Activated CD8-positive, alpha-beta memory T cell treated with anti-CD3 and anti-CD28 coated beads for 48 hours (primary cell): ENCODE measurements around the gene GK.
"Not testable (repeated sequence)": the region's sequence is repeated elsewhere in the genome, so short reads cannot be mapped to it uniquely, and the experiment has no call there.

Experiments used
- DNase-seq, 3 experiments: peaks; one replicate each; pipeline ENCODE4 v3.0.0-alpha.2; 2020; ENCODE audit warnings: low read depth in 2 of 3, low spot score in 2 of 3

GK gene

DNA sequence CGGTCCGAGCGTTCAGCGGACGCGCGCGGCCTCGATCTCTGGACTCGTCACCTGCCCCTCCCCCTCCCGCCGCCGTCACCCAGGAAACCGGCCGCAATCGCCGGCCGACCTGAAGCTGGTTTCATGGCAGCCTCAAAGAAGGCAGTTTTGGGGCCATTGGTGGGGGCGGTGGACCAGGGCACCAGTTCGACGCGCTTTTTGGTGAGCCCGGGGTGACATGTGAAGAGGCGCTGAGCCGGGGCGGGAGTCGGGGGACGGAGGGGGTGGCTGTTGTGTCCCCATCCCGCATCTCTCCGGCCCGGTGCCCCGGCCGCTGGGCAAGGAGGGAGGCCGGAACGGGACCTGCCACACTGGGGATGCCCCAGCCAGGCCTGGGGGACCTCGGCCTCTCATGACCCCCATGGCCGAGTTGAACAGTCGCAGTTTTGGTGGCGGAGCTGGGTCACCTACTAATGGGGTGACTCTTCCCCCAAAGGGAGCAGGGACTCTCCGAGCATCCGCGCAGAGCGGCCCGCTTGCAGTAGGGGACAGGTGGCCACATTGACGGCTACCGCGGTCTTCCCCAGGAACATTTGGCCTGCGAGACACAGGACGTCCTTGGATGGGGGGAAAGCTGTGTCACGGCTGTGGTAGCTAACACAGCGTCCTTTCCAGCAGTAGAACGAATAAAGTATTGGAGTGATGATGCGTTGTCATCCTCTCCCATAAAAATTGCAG is at the start of gene GK:
Gene GK (plus strand): TSS at position 9 of the 717 bp plus-strand sequence. CDS start 115 bp downstream, at position 124.
- no peak for DNase-seq

DNA sequence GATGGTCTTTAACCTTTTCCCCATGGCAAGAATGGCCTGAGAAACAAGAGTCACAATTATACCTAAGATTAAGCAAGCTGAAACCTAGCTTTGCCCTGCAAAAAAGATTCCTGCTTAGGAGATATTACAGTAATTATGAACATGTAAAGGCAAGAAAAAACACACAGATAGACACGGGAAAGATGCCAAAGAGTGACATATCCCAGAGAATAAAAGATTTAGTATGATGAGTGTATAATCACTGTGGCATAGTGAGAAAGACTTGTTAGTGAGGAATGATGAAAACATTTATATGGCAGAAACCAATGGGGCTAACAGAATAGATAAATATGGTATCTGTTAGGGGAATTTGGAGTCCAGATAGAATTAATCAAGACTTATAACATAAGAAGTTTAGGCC is 46.1 kb upstream of the GK start:
- no peak for DNase-seq

DNA sequence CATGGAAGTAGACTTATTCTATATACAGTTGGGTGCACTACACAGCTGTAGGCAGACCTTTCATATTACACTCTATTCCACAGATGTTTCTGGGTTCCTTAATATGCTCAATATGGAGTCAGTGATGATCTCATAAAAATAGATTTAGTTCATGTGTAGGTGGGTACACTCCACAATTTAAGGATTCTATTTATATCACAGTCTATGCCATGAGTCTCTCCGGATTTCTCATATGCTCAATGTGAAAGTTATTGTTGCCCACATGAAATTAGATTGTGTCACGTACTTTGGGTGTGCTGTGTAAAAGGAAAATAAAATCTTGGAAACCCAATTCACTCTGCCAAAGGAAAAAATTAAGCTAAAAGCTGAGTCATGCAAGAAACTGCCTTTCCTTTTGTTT is 43.2 kb upstream of the GK start:
- no peak for DNase-seq

DNA sequence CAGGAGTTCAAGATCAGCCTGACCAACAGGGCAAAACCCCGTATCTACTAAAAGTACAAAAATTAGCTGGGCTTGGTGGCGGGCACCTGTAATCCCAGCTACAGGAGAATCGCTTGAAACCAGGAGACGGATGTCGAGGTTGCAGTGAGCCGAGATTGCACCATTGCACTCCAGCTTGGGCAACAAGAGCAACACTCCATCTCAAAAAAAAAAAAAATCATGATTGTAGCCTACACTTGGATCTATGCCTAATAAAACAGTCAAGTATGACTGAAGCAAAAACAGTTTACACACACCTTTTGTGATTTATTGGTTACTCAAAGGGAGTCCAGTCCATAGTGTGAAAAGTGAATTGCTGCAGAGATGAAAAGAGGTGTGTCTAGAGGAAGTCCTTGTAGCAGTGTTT is 41.0 kb upstream of the GK start:
- no peak for DNase-seq

GRCh38 chrX:30613721-30614120 is 39.5 kb upstream of the GK start:
- DNase-seq = no peak

DNA sequence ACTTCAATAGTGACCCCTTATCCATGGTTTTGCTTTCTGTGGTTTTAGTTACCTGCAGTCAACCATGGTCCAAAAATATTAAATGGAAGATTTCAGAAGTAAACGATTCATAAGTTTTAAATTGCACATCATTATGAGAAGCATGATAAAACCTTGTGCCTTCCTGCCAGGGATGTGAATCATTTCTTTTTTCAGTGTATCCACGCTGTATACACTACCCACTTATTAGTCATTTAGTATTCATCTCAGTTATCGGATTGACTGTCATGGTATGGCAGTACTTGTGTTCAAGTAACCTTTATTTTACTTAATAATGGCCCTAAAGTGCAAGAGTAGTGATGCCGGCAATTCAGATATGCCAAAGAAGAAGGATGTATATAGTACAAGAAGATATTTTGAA is 38.0 kb upstream of the GK start:
- DNase-seq = no peak

DNA sequence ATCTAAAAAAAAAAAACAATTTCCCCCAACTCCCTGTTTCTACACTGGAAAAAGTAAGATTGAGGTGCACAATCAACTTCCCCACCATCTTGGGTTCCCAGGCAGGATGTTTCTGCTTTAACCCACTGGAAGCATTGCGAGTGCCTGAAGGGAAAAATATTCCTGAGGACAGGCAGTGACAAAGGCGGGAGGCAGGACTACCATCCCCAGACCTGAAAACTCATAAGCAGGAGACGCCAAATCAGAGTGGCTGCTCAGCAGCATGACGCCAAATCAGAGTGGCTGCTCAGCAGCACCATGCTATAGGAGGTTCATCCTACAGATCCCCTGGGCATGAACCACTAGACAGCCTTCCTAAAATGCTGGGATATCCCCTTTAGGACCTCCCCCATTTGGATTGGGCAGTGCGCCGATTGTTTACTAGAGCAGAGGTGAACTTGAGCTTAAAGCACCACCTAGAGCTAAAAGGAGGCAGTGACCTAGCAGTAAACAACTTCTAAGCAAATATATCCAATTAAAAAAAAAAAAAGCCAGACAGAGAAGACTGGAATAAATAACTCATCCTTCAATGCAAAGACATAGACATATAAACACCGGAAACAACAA is 35.0 kb upstream of the GK start:
- no peak for DNase-seq

DNA sequence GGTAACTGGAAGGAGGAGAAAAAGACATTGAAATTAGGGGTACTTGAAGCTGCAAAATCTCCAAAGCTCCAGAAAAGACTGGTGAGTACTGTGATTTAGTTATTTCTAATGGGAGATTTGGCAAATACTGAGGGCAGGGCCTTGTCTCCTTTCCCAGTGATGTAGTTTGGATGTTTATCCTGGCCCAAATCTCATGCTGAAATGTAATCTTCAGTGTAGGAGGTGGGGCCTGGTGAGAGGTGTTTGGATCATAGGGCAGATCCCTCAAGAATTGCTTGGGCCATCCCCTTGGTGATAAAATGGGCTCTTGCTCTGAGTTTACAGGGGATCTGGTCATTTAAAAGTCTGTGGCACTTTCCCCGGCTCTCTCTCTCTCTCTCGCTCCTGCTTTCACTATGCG is 33.1 kb upstream of the GK start:
- DNase-seq = no peak

GRCh38 chrX:30620980-30621618 is 32.1 kb upstream of the GK start:
- DNase-seq = no peak

- no peak for DNase-seq
Measured at GRCh38 chrX:30622361-30622760, 30.9 kb upstream of the GK start.

DNA sequence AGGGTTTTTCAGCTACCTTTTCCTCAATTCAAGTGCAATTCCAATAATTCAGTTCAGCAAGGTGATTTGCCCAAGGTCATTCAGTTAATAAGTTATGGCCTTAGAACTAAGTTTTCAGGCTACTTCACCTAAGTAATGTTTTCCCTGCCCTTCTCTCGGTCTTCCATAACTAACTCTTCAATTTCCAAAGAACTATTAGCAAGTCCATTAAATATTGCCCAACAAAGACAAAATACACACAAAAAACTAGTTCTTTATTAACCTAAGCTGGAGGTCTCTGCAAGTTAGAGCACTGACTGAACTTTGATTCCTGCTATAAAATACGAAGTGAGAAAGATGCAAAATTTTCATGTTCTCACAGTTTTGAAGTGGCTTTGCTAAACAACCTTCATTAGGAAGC is 26.8 kb upstream of the GK start:
- DNase-seq = no peak

DNA sequence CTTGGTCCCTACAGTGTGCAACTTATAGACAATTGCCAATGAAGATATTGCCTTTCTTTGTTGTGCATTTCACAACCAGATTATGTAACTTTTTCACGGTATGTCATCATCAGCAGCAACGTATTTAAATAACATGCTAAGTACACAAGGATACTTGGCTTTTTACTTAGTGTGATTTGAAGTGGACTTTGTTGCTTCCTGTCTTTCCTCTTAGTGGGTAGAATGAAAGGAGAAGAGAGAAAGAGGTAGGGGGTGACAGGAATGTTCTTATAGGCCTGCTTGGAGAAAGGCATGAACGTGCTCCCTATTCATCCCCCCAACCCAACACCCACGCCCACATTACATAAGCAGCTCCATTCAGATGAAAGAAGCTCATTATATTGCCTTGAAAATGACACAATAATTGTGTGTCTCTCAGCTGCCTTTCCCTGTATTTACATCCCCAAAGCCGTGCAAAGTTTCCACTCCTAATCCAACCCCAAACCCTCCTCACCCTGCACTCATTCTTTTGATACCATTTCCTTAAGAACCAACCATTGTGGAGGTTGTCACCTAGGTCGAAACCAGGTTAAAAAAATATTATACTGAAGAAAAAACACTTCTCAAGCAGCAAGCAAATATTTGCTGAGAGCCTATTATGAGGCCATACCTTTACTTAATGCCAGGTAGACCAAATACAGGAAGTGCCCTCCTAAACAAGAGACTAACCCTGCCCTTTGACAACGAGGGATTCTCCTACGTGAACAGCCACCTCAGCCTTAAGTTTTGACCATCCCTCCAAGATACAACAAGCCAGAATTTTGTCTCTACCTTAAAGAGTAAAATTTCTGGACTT is 25.2 kb upstream of the GK start:
- DNase-seq = no peak

DNA sequence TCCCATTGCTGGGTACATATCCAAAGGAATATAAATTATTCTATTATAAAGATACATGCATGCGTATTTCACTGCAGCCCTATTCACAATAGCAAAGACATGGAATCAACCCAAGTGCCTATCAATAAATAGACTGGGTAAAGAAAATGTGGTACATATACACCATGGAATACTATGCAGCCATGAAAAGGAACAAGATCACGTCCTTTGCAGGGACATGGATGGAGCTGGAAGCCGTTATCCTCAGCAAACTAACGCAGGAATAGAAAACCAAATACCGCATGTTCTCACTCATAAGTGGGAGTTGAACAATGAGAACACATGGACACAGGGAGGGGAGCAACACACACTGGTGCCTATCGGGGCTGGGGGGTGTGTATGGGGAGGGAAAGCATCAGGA is 19.2 kb upstream of the GK start:
- not testable (repeated sequence) for DNase-seq

- DNase-seq = no peak
Measured at GRCh38 chrX:30635630-30636029, 17.6 kb upstream of the GK start.

- no peak for DNase-seq
Measured at GRCh38 chrX:30637874-30638815, 15.1 kb upstream of the GK start.

- not testable (repeated sequence) for DNase-seq
Measured at GRCh38 chrX:30639702-30640101, 13.5 kb upstream of the GK start.

DNA sequence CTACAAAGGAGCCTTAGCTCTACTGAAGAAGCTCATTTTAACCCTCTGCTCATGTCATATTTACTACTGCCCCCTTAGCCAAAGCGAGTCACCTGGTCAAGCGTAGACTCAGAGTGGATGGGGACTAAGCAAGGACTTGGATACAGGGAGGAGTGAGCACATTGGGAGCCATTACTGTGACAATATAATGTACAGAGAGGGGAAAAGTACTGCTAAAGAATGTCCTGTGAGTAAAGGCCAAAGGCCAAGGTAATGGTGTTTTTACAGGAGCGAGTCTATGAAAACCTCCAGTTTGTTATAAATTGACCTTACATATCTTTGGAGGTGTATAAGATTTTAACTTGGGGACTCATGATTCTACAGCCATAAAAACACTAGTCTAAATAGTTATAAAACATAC is 10.6 kb upstream of the GK start:
- DNase-seq = no peak

DNA sequence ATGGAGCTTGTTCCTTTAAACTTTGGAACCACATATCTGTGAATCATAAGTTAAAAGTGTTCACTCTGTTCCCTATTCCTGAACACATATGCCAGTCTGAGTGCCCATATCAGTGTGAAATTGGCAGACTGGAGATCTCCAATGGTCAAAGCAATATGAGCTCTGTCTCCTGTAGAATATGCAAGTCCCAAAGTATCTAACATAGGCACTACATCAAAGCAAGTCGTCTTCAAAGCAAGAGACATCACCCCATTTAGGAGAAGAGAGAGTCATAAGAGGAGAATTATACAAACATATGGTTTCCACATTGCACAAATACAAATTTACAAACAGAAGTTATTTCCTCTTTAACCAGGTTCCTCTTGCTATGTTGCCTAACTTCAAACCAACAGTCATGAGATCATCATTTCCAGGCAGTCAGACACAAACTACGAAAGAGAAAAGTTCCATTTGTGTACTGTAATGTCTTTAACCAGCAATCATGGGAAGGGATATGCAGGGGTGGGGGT is 9.9 kb upstream of the GK start:
- no peak for DNase-seq

DNA sequence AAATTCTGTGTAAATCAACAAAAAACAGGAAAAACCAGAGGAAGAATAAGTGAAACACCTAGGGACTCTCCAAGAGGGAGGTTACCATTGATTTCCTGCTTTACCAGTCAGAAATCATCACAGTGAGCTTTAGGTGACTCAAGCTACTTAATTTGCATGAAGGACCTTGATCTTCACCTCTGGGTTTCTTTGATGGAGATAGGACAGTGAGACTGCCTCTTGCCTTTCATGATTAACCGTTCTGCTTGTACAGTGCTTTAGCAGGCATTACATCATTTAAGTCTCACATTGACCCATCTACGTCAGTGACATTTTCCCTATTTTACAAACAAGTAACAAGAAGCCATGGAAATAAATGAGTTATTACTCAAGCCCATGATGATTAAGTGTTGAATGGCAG is 3.4 kb upstream of the GK start:
- no peak for DNase-seq
